ENCODE data around the gene CD200R1L. TPM values are rescaled to one million over a fixed set of nuclear protein-coding genes. Genes with fewer than 3 reads are reported as not detected.

CD200R1L gene
- total and polyA plus RNA-seq, 9 of the 15 experiments (the other 6 are each of a cell fraction or from before 2014, with no cell fraction given): not detected

GRCh38 chr3:112776836-112777235 is 69.8 kb downstream of the CD200R1L start:
- H3K4me2 ChIP-seq (ENCODE audit: insufficient read depth, low read length): no peak overlapping the region
- ATAC-seq (no peak), FAIRE-seq (no peak), DNase-seq (ENCODE audit: extremely low read depth in 1 of 4, low spot score in 3 of 4) (no peak)
- H3K27me3 ChIP-seq (ENCODE audit: control insufficient read depth in 2 of 2, insufficient read depth in 2 of 2, low read length in 2 of 2): no peaks in the 10 kb centered on the region
- POLR2A ChIA-PET: no interaction called here
- H3K4me1 ChIP-seq (replicated peaks in 1 of 2; ENCODE audit: control insufficient read depth in 2 of 2, insufficient read depth in 2 of 2, low read length in 2 of 2): no peaks in the 10 kb centered on the region; a peak in 2 of 5 replicates
- no peak overlapping the region for H3K27ac ChIP-seq (ENCODE audit: extremely low read depth, low read depth, low read length)
- intact Hi-C loops (cut with micrococcal nuclease): no loop called here
- H3K4me3 ChIP-seq: no peak overlapping the region
- no peaks in the 10 kb centered on the region for H3K9me3 ChIP-seq (replicated peaks; ENCODE audit: control insufficient read depth, insufficient read depth, low read depth, low read length)
- H3K79me2 ChIP-seq (ENCODE audit: control insufficient read depth, insufficient read depth, low read length): no peaks in the 10 kb centered on the region
- H3K9ac ChIP-seq (ENCODE audit: insufficient read depth in 1 of 2, low read depth in 2 of 2, low read length in 2 of 2): no peak overlapping the region
- no peaks in the 10 kb centered on the region for H3K9me1 ChIP-seq (ENCODE audit: control insufficient read depth, insufficient read depth, low read length)
- 26% methylated on average over 3 of the region's 3 CpGs for WGBS (ENCODE audit: insufficient coverage, low coverage, missing lambda C conversion rate)
- no peak overlapping the region for H2AFZ ChIP-seq (ENCODE audit: low read depth, low read length)
- no peaks in the 10 kb centered on the region for H3K36me3 ChIP-seq (ENCODE audit: control insufficient read depth, insufficient read depth, low read length)
- no TSS peak for BruUV-seq (replicated peaks)
- H4K20me1 ChIP-seq (replicated peaks; ENCODE audit: control insufficient read depth, insufficient read depth, low read length): no peaks in the 10 kb centered on the region
- in situ Hi-C loops (cut with MboI): no loop called here
- CTCF ChIA-PET (ENCODE audit: low intra/inter-chr PET ratio): no interaction called here
- no peak for TF ChIP-seq CHD2 (IDR thresholded peaks at IDR 0.05; ENCODE audit: low read depth, low read length)
- TF ChIP-seq ZC3H11A (IDR thresholded peaks at IDR 0.05; ENCODE audit: low read depth, low read length): no peak
- no peak for TF ChIP-seq ZNF280B (CRISPR knock-in tag; IDR thresholded peaks at IDR 0.05)
- no peak for TF ChIP-seq ZNF584 (CRISPR knock-in tag; IDR thresholded peaks at IDR 0.05; ENCODE audit: low read depth)
- TF ChIP-seq EZH2 (IDR thresholded peaks at IDR 0.05; ENCODE audit: borderline replicate concordance, low read depth, low read length): no peak
- TF ChIP-seq ZBTB1 (CRISPR knock-in tag; IDR thresholded peaks at IDR 0.05; ENCODE audit: borderline replicate concordance, low read depth): no peak
- no peak for TF ChIP-seq STAT6 (CRISPR knock-in tag; IDR thresholded peaks at IDR 0.05)
- TF ChIP-seq MCM3 (IDR thresholded peaks at IDR 0.05): no peak
- TF ChIP-seq POLR3A (IDR thresholded peaks at IDR 0.05; ENCODE audit: borderline replicate concordance, extremely low read depth, insufficient read depth, insufficient read length): no peak
- TF ChIP-seq E2F1 (CRISPR knock-in tag; IDR thresholded peaks at IDR 0.05): no peak
- no peak for TF ChIP-seq THRB (CRISPR knock-in tag; conservative IDR thresholded peaks at IDR 0.05)
